GM23338 (cell line): Measurements from ENCODE around the gene TMBIM1.

ENCODE experiments used
- CREB1 ChIP-seq: fragments of 250-450 bp; sonication (Bioruptor Pico); IDR thresholded peaks from 2 replicates; pipeline ENCODE4 v1.5.0; 2020; ENCODE audit warnings: low read depth, mild to moderate bottlenecking, moderate library complexity
- EZH2 ChIP-seq: fragments of 200-600 bp; sonication (generic); IDR thresholded peaks from one replicate; pipeline ENCODE4 v1.8.0; 2017; ENCODE audit warnings: antibody characterized with exemption, mild to moderate bottlenecking, low read depth; ENCODE audit not compliant: unreplicated experiment
- EZH2phosphoT487 ChIP-seq: fragments of 200-600 bp; sonication (generic); IDR thresholded peaks from one replicate; pipeline ENCODE4 v1.8.1; 2018; ENCODE audit warnings: antibody characterized with exemption; ENCODE audit not compliant: unreplicated experiment
- JUNB ChIP-seq: IDR thresholded peaks from one replicate; pipeline ENCODE4 v1.6.1; 2016; ENCODE audit warnings: antibody characterized with exemption; ENCODE audit not compliant: unreplicated experiment
- POLR2AphosphoS5 ChIP-seq: IDR thresholded peaks from 2 replicates; pipeline ENCODE4 v1.6.1; 2016; ENCODE audit warnings: antibody characterized with exemption, low read depth
- ZNF331 ChIP-seq: fragments of 250-450 bp; sonication (Bioruptor Pico); IDR thresholded peaks from 2 replicates; pipeline ENCODE4 v1.5.0; 2020; ENCODE audit warnings: low read depth, mild to moderate bottlenecking, moderate library complexity
- TF ChIP-seq, protein P1 (sequence below), 2 experiments: fragments of 200-600 bp in 1 of 2; sonication (generic) in 1 of 2; conservative IDR thresholded peaks; 2 replicates each; pipeline versions ENCODE4 v1.5.1 to v1.6.1; 2016 to 2017; ENCODE audit warnings: antibody characterized with exemption in 2 of 2, low read depth in 2 of 2, mild to moderate bottlenecking in 2 of 2, moderate library complexity in 1 of 2
- TF ChIP-seq, protein P2 (sequence below): IDR thresholded peaks from one replicate; pipeline ENCODE4 v1.6.1; 2018; ENCODE audit warnings: antibody characterized with exemption; ENCODE audit not compliant: unreplicated experiment
- TF ChIP-seq, protein P3 (sequence below): IDR thresholded peaks from 2 replicates; pipeline ENCODE4 v1.6.1; 2016; ENCODE audit warnings: antibody characterized with exemption
- TF ChIP-seq, protein P4 (sequence below): fragments of 250-450 bp; sonication (Bioruptor Pico); IDR thresholded peaks from 2 replicates; pipeline ENCODE4 v1.5.0; 2020; ENCODE audit warnings: mild to moderate bottlenecking, moderate library complexity

DNA sequence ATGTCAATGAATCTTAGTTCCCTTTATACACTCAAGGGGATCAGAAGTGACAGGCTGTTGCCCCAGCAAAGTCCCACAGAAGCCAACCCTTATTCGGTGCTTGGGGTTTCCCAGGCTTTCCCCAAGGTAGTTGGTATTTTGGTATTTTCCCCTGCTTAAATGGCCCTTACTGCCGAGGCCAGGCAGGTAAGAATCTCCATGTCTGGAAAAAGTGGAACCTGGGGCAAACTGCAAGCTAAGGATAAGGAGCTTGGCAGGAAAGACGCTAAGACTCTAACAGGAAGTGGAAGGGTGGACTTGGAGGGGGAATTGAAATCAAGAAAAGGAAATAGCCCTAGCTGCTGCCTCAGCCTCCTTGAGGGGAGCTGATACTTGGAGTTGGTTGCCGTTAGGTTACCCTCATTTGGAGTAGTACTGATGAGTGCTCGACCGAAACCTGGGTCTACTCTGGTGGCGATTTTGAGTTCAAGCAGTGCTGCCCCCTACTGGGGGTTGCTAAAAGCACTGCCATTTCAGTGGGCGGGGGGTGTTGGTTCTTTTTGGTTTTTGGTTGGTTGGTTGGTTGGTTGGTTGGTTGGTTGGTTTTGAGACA, 34.8 kb downstream of the TMBIM1 start:
- TF ChIP-seq ZNF331 (CRISPR knock-in tag) = peak; percentile 33; the same call in 1 of the 2 replicates
- TF ChIP-seq, protein P1, sequence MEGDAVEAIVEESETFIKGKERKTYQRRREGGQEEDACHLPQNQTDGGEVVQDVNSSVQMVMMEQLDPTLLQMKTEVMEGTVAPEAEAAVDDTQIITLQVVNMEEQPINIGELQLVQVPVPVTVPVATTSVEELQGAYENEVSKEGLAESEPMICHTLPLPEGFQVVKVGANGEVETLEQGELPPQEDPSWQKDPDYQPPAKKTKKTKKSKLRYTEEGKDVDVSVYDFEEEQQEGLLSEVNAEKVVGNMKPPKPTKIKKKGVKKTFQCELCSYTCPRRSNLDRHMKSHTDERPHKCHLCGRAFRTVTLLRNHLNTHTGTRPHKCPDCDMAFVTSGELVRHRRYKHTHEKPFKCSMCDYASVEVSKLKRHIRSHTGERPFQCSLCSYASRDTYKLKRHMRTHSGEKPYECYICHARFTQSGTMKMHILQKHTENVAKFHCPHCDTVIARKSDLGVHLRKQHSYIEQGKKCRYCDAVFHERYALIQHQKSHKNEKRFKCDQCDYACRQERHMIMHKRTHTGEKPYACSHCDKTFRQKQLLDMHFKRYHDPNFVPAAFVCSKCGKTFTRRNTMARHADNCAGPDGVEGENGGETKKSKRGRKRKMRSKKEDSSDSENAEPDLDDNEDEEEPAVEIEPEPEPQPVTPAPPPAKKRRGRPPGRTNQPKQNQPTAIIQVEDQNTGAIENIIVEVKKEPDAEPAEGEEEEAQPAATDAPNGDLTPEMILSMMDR (conservative IDR thresholded peaks at IDR 0.05; ENCODE audit: low read depth in 2 of 2) = peak; percentile 81 to 86
- TF ChIP-seq, protein P2, sequence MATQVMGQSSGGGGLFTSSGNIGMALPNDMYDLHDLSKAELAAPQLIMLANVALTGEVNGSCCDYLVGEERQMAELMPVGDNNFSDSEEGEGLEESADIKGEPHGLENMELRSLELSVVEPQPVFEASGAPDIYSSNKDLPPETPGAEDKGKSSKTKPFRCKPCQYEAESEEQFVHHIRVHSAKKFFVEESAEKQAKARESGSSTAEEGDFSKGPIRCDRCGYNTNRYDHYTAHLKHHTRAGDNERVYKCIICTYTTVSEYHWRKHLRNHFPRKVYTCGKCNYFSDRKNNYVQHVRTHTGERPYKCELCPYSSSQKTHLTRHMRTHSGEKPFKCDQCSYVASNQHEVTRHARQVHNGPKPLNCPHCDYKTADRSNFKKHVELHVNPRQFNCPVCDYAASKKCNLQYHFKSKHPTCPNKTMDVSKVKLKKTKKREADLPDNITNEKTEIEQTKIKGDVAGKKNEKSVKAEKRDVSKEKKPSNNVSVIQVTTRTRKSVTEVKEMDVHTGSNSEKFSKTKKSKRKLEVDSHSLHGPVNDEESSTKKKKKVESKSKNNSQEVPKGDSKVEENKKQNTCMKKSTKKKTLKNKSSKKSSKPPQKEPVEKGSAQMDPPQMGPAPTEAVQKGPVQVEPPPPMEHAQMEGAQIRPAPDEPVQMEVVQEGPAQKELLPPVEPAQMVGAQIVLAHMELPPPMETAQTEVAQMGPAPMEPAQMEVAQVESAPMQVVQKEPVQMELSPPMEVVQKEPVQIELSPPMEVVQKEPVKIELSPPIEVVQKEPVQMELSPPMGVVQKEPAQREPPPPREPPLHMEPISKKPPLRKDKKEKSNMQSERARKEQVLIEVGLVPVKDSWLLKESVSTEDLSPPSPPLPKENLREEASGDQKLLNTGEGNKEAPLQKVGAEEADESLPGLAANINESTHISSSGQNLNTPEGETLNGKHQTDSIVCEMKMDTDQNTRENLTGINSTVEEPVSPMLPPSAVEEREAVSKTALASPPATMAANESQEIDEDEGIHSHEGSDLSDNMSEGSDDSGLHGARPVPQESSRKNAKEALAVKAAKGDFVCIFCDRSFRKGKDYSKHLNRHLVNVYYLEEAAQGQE = no peak
- TF ChIP-seq EZH2phosphoT487 = no peak
- TF ChIP-seq CREB1 (CRISPR knock-in tag) = no peak
- TF ChIP-seq EZH2 = no peak
- TF ChIP-seq, protein P3, sequence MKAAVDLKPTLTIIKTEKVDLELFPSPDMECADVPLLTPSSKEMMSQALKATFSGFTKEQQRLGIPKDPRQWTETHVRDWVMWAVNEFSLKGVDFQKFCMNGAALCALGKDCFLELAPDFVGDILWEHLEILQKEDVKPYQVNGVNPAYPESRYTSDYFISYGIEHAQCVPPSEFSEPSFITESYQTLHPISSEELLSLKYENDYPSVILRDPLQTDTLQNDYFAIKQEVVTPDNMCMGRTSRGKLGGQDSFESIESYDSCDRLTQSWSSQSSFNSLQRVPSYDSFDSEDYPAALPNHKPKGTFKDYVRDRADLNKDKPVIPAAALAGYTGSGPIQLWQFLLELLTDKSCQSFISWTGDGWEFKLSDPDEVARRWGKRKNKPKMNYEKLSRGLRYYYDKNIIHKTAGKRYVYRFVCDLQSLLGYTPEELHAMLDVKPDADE = no peak
- no peak for TF ChIP-seq JUNB
- 0 out of 2 replicates have a peak, but pooled peaks have one; percentile 24 for TF ChIP-seq POLR2AphosphoS5
- TF ChIP-seq, protein P4, sequence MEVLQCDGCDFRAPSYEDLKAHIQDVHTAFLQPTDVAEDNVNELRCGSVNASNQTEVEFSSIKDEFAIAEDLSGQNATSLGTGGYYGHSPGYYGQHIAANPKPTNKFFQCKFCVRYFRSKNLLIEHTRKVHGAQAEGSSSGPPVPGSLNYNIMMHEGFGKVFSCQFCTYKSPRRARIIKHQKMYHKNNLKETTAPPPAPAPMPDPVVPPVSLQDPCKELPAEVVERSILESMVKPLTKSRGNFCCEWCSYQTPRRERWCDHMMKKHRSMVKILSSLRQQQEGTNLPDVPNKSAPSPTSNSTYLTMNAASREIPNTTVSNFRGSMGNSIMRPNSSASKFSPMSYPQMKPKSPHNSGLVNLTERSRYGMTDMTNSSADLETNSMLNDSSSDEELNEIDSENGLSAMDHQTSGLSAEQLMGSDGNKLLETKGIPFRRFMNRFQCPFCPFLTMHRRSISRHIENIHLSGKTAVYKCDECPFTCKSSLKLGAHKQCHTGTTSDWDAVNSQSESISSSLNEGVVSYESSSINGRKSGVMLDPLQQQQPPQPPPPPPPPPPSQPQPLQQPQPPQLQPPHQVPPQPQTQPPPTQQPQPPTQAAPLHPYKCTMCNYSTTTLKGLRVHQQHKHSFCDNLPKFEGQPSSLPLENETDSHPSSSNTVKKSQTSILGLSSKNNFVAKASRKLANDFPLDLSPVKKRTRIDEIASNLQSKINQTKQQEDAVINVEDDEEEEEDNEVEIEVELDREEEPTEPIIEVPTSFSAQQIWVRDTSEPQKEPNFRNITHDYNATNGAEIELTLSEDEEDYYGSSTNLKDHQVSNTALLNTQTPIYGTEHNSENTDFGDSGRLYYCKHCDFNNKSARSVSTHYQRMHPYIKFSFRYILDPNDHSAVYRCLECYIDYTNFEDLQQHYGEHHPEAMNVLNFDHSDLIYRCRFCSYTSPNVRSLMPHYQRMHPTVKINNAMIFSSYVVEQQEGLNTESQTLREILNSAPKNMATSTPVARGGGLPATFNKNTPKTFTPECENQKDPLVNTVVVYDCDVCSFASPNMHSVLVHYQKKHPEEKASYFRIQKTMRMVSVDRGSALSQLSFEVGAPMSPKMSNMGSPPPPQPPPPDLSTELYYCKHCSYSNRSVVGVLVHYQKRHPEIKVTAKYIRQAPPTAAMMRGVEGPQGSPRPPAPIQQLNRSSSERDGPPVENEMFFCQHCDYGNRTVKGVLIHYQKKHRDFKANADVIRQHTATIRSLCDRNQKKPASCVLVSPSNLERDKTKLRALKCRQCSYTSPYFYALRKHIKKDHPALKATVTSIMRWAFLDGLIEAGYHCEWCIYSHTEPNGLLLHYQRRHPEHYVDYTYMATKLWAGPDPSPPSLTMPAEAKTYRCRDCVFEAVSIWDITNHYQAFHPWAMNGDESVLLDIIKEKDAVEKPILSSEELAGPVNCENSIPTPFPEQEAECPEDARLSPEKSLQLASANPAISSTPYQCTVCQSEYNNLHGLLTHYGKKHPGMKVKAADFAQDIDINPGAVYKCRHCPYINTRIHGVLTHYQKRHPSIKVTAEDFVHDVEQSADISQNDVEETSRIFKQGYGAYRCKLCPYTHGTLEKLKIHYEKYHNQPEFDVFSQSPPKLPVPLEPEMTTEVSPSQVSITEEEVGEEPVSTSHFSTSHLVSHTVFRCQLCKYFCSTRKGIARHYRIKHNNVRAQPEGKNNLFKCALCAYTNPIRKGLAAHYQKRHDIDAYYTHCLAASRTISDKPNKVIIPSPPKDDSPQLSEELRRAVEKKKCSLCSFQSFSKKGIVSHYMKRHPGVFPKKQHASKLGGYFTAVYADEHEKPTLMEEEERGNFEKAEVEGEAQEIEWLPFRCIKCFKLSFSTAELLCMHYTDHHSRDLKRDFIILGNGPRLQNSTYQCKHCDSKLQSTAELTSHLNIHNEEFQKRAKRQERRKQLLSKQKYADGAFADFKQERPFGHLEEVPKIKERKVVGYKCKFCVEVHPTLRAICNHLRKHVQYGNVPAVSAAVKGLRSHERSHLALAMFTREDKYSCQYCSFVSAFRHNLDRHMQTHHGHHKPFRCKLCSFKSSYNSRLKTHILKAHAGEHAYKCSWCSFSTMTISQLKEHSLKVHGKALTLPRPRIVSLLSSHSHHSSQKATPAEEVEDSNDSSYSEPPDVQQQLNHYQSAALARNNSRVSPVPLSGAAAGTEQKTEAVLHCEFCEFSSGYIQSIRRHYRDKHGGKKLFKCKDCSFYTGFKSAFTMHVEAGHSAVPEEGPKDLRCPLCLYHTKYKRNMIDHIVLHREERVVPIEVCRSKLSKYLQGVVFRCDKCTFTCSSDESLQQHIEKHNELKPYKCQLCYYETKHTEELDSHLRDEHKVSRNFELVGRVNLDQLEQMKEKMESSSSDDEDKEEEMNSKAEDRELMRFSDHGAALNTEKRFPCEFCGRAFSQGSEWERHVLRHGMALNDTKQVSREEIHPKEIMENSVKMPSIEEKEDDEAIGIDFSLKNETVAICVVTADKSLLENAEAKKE = no peak
